Liver (tissue), 9 donors: ENCODE results near the gene FAR1. TPM values are rescaled to one million over a fixed set of nuclear protein-coding genes. Genes with fewer than 3 reads are reported as not detected.

Experiments
- DNase-seq: peaks from one replicate; pipeline ENCODE4 v3.0.0-alpha.2; 2017; ENCODE audit warnings: low spot score
- H3K27ac ChIP-seq, 2 donors: one replicate each; pipeline ENCODE4 v1.7.0; 2013; ENCODE audit warnings: inconsistent platforms in 2 of 2, low read length in 2 of 2, control low read depth in 1 of 2, low read depth in 1 of 2, mild to moderate bottlenecking in 1 of 2
- H3K27me3 ChIP-seq, 4 donors: one replicate each; pipeline versions ENCODE4 v1.6.1 to v1.7.0; 2013; ENCODE audit warnings: low read length in 3 of 4, inconsistent platforms in 1 of 4, mild to moderate bottlenecking in 1 of 4, moderate library complexity in 1 of 4; ENCODE audit not compliant: control insufficient read depth in 4 of 4, insufficient read depth in 4 of 4
- H3K36me3 ChIP-seq, 4 donors: one replicate each; pipeline versions ENCODE4 v1.6.1 to v1.7.0; 2013; ENCODE audit warnings: low read length in 3 of 4, mild to moderate bottlenecking in 3 of 4, low read depth in 1 of 4, moderate library complexity in 1 of 4; ENCODE audit not compliant: control insufficient read depth in 4 of 4, insufficient read depth in 3 of 4
- H3K4me1 ChIP-seq, 4 donors: one replicate each; pipeline versions ENCODE4 v1.6.1 to v1.7.0; 2013; ENCODE audit warnings: low read length in 3 of 4, mild to moderate bottlenecking in 3 of 4, moderate library complexity in 1 of 4; ENCODE audit not compliant: control insufficient read depth in 4 of 4, insufficient read depth in 4 of 4
- H3K4me3 ChIP-seq, 3 donors: one replicate each; pipeline versions ENCODE4 v1.6.1 to v1.7.0; 2013; ENCODE audit warnings: low read length in 3 of 3, control low read depth in 1 of 3, low read depth in 1 of 3, mild to moderate bottlenecking in 1 of 3
- H3K9ac ChIP-seq, 2 donors: one replicate each; pipeline ENCODE4 v1.7.0; 2013; ENCODE audit warnings: low read length in 2 of 2, mild to moderate bottlenecking in 2 of 2, moderate library complexity in 2 of 2, control low read depth in 1 of 2, low read depth in 1 of 2
- H3K9me3 ChIP-seq, 4 donors: one replicate each; pipeline versions ENCODE4 v1.6.1 to v1.7.0; 2013; ENCODE audit warnings: low read length in 3 of 4; ENCODE audit not compliant: control insufficient read depth in 4 of 4
- EGR1 ChIP-seq, 2 donors: IDR thresholded peaks; 2 replicates each; pipeline ENCODE4 v1.6.1; 2016 to 2018; ENCODE audit warnings: antibody characterized with exemption in 2 of 2, low read depth in 2 of 2
- FOXA1 ChIP-seq: IDR thresholded peaks from 2 replicates; pipeline ENCODE4 v1.6.1; 2016; ENCODE audit warnings: antibody characterized with exemption
- FOXA2 ChIP-seq: IDR thresholded peaks from 2 replicates; pipeline ENCODE4 v1.6.1; 2016; ENCODE audit warnings: antibody characterized with exemption
- HNF4A ChIP-seq, 2 donors: conservative IDR thresholded peaks; 2 replicates each; pipeline ENCODE4 v1.6.1; 2016; ENCODE audit warnings: antibody characterized with exemption in 2 of 2, mild to moderate bottlenecking in 2 of 2
- HNF4G ChIP-seq: IDR thresholded peaks from 2 replicates; pipeline ENCODE4 v1.6.1; 2016; ENCODE audit warnings: antibody characterized with exemption
- JUND ChIP-seq, 2 donors: IDR thresholded peaks; 2 replicates each; pipeline ENCODE4 v1.6.1; 2016; ENCODE audit warnings: antibody characterized with exemption in 2 of 2
- NR2F2 ChIP-seq: IDR thresholded peaks from 2 replicates; pipeline ENCODE4 v1.6.1; 2016; ENCODE audit warnings: antibody characterized with exemption
- RAD21 ChIP-seq, 2 donors: IDR thresholded peaks; 2 replicates each; pipeline ENCODE4 v1.6.1; 2016; ENCODE audit warnings: antibody characterized with exemption in 2 of 2, mild to moderate bottlenecking in 2 of 2
- RXRA ChIP-seq, 2 donors: IDR thresholded peaks; 2 replicates each; pipeline ENCODE4 v1.6.1; 2017 to 2018; ENCODE audit warnings: antibody characterized with exemption in 2 of 2, mild to moderate bottlenecking in 1 of 2
- SP1 ChIP-seq: IDR thresholded peaks from 2 replicates; pipeline ENCODE4 v1.6.1; 2018; ENCODE audit warnings: antibody characterized with exemption, mild to moderate bottlenecking
- TAF1 ChIP-seq: conservative IDR thresholded peaks from 2 replicates; pipeline ENCODE4 v1.6.1; 2016; ENCODE audit warnings: antibody characterized with exemption, mild to moderate bottlenecking
- YY1 ChIP-seq: IDR thresholded peaks from 2 replicates; pipeline ENCODE4 v1.6.1; 2016; ENCODE audit warnings: antibody characterized with exemption, mild to moderate bottlenecking
- WGBS: extraction: QIAGEN DNeasy Blood & Tissue Kit; methylation state at CpG from one replicate; pipeline ENCODE4 v1.1.7; 2013; 5-methylcytosine and 5-hydroxymethylcytosine counted together
- polyA plus RNA-seq, 2 donors: library from polyadenylated mRNA; stranded (reverse) in 1 of 2; unstranded in 1 of 2; fragments of 200-250 nt in 1 of 2; fragments of >200 nt in 1 of 2; fragmentation: Nextera tagmentation in 1 of 2; extraction: Ambion mirVana in 1 of 2; gene quantifications; one replicate each; pipeline versions ENCODE4 v1.2.1 to v1.2.3, GENCODE V29; 2013 to 2015
- total RNA-seq, 2 donors: library from RNA; depleted of rRNA; stranded (reverse); fragments of >200 nt; gene quantifications; one replicate each; pipeline ENCODE4 v1.2.3, GENCODE V29; 2014
- TF ChIP-seq, protein P1 (sequence below): IDR thresholded peaks from 2 replicates; pipeline ENCODE4 v1.6.1; 2016; ENCODE audit warnings: antibody characterized with exemption
- TF ChIP-seq, protein P2 (sequence below): fragments of 150-350 bp; IDR thresholded peaks from 2 replicates; pipeline ENCODE4 v1.5.1; 2017; ENCODE audit warnings: improper control_type of control experiment, low read depth, low read length; ENCODE audit not compliant: missing input control
- TF ChIP-seq, protein P3 (sequence below): IDR thresholded peaks from 2 replicates; pipeline ENCODE4 v1.6.1; 2016; ENCODE audit warnings: antibody characterized with exemption
- TF ChIP-seq, protein P4 (sequence below): IDR thresholded peaks from 2 replicates; pipeline ENCODE4 v1.6.1; 2016; ENCODE audit warnings: antibody characterized with exemption
- TF ChIP-seq, protein P5 (sequence below): IDR thresholded peaks from 2 replicates; pipeline ENCODE4 v1.6.1; 2016; ENCODE audit warnings: antibody characterized with exemption, mild to moderate bottlenecking
- donor health status: healthy.
- donor health status: healthy.
- donor health status: healthy.
- donor health status: healthy.
- donor health status: healthy.

Gene FAR1
- total and polyA plus RNA-seq, 4 donors: 1.7 to 29.6 (median 5.5) TPM

DNA sequence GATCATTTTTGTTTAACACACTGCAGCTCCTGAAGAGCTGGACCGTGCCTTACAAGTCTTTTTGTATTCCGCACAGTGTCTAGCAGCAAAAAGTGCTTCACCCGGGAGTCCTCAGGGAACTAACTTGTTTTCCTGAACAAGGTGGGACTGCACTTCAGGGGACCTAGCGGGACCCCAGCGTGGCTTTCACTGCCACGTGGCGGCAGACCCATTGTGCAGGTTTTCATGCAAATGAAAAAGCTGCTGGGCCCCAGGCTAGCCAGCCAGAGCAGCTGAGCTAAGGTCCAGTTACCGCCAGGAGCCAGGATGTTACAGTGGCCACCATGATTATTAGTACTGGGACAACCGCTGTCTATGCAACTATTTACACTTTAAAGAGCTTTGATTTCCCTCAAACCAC lies 90.6 kb downstream of the FAR1 start:
- Histone ChIP-seq H3K9me3 (no peaks in the 10 kb centered on the region), H3K9ac (no peak overlapping the region), H3K36me3 (no peaks in the 10 kb centered on the region), H3K4me1 (no peaks in the 10 kb centered on the region), H3K27me3 (no peaks in the 10 kb centered on the region), H3K27ac (no peak overlapping the region), H3K4me3 (no peak overlapping the region)
- WGBS: 89% methylated on average over 9 of the region's 9 CpGs
- DNase-seq: no peak
- no peak for TF ChIP-seq EGR1 (IDR thresholded peaks at IDR 0.05; ENCODE audit: low read depth in 2 of 2)
- TF ChIP-seq JUND (IDR thresholded peaks at IDR 0.05): no peak
- TF ChIP-seq, protein P1, sequence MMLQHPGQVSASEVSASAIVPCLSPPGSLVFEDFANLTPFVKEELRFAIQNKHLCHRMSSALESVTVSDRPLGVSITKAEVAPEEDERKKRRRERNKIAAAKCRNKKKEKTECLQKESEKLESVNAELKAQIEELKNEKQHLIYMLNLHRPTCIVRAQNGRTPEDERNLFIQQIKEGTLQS: no peak
- TF ChIP-seq RXRA (IDR thresholded peaks at IDR 0.05): no peak
- no peak for TF ChIP-seq SP1
- TF ChIP-seq HNF4G: no peak
- TF ChIP-seq FOXA2: no peak
- TF ChIP-seq, protein P2, sequence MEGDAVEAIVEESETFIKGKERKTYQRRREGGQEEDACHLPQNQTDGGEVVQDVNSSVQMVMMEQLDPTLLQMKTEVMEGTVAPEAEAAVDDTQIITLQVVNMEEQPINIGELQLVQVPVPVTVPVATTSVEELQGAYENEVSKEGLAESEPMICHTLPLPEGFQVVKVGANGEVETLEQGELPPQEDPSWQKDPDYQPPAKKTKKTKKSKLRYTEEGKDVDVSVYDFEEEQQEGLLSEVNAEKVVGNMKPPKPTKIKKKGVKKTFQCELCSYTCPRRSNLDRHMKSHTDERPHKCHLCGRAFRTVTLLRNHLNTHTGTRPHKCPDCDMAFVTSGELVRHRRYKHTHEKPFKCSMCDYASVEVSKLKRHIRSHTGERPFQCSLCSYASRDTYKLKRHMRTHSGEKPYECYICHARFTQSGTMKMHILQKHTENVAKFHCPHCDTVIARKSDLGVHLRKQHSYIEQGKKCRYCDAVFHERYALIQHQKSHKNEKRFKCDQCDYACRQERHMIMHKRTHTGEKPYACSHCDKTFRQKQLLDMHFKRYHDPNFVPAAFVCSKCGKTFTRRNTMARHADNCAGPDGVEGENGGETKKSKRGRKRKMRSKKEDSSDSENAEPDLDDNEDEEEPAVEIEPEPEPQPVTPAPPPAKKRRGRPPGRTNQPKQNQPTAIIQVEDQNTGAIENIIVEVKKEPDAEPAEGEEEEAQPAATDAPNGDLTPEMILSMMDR: no peak
- TF ChIP-seq, protein P3, sequence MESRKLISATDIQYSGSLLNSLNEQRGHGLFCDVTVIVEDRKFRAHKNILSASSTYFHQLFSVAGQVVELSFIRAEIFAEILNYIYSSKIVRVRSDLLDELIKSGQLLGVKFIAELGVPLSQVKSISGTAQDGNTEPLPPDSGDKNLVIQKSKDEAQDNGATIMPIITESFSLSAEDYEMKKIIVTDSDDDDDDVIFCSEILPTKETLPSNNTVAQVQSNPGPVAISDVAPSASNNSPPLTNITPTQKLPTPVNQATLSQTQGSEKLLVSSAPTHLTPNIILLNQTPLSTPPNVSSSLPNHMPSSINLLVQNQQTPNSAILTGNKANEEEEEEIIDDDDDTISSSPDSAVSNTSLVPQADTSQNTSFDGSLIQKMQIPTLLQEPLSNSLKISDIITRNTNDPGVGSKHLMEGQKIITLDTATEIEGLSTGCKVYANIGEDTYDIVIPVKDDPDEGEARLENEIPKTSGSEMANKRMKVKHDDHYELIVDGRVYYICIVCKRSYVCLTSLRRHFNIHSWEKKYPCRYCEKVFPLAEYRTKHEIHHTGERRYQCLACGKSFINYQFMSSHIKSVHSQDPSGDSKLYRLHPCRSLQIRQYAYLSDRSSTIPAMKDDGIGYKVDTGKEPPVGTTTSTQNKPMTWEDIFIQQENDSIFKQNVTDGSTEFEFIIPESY: no peak
- no peak for TF ChIP-seq FOXA1
- no peak for TF ChIP-seq HNF4A (conservative IDR thresholded peaks at IDR 0.05)
- TF ChIP-seq, protein P4, sequence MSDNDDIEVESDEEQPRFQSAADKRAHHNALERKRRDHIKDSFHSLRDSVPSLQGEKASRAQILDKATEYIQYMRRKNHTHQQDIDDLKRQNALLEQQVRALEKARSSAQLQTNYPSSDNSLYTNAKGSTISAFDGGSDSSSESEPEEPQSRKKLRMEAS: no peak
- TF ChIP-seq YY1: no peak
- no peak for TF ChIP-seq NR2F2
- TF ChIP-seq TAF1: no peak
- TF ChIP-seq, protein P5, sequence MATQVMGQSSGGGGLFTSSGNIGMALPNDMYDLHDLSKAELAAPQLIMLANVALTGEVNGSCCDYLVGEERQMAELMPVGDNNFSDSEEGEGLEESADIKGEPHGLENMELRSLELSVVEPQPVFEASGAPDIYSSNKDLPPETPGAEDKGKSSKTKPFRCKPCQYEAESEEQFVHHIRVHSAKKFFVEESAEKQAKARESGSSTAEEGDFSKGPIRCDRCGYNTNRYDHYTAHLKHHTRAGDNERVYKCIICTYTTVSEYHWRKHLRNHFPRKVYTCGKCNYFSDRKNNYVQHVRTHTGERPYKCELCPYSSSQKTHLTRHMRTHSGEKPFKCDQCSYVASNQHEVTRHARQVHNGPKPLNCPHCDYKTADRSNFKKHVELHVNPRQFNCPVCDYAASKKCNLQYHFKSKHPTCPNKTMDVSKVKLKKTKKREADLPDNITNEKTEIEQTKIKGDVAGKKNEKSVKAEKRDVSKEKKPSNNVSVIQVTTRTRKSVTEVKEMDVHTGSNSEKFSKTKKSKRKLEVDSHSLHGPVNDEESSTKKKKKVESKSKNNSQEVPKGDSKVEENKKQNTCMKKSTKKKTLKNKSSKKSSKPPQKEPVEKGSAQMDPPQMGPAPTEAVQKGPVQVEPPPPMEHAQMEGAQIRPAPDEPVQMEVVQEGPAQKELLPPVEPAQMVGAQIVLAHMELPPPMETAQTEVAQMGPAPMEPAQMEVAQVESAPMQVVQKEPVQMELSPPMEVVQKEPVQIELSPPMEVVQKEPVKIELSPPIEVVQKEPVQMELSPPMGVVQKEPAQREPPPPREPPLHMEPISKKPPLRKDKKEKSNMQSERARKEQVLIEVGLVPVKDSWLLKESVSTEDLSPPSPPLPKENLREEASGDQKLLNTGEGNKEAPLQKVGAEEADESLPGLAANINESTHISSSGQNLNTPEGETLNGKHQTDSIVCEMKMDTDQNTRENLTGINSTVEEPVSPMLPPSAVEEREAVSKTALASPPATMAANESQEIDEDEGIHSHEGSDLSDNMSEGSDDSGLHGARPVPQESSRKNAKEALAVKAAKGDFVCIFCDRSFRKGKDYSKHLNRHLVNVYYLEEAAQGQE: no peak
- no peak for TF ChIP-seq RAD21 (IDR thresholded peaks at IDR 0.05)

DNA sequence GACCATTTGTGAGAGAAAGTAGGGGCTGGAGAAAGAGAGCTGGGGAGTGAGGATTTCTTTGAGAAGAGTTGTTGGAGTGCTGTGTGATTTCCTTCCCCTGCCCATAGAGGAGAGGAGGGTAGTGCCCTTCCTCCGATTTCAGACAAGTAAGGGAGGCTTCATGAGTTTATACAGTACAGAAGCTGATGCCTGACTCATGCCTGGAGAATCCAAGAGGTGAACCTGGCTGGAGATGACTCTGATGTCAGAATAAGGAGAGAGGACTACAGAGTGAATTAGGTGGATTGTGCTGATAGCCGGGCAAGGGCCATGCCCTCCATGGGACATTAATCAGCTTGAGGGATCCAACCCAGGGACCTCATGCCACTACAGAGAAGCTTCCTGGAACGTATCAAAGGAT lies 91.6 kb downstream of the FAR1 start:
- Histone ChIP-seq H3K4me1 (no peaks in the 10 kb centered on the region), H3K4me3 (no peak overlapping the region), H3K27me3 (no peaks in the 10 kb centered on the region), H3K9me3 (no peaks in the 10 kb centered on the region), H3K27ac (no peak overlapping the region), H3K9ac (no peak overlapping the region), H3K36me3 (no peaks in the 10 kb centered on the region)
- DNase-seq: no peak
- WGBS: 71% methylated on average over 3 of the region's 3 CpGs
- TF ChIP-seq, protein P2: no peak
- TF ChIP-seq NR2F2 (no peak), TAF1 (no peak), FOXA2 (no peak), RAD21 (IDR thresholded peaks at IDR 0.05) (no peak), YY1 (no peak), SP1 (no peak)
- TF ChIP-seq, protein P4: no peak
- TF ChIP-seq, protein P3: no peak
